ENCODE results near the gene SLC9A5. TPM values are rescaled to one million over a fixed set of nuclear protein-coding genes. Genes with fewer than 3 reads are reported as not detected.

Gene SLC9A5
- polyA plus RNA-seq, 5 donors, result 15.7 to 21.1 (median 19.4) TPM

DNA sequence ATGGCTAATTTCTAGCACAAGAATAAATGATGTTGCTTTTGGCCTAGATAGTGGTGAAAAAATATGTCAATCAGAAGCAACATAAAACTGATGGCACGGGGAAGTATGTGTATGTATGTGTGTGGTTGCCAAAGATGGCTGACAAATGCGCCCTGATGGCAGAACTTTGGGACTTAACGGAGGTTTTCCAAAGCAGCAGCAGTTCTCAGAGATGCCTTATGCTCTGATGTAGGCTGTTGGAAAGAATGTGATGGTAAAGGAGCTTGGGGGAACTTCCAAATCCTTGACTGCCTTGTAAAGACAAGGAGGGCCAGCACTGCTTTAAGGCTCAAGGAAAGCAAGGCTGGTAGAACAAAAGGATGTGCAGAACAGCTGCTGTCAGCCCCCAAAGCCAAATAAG is 61.8 kb downstream of the SLC9A5 start:
- DNase-seq, result no peak

GRCh38 chr16:67311607-67312488 is 63.1 kb downstream of the SLC9A5 start:
- DNase-seq, result no peak

DNA sequence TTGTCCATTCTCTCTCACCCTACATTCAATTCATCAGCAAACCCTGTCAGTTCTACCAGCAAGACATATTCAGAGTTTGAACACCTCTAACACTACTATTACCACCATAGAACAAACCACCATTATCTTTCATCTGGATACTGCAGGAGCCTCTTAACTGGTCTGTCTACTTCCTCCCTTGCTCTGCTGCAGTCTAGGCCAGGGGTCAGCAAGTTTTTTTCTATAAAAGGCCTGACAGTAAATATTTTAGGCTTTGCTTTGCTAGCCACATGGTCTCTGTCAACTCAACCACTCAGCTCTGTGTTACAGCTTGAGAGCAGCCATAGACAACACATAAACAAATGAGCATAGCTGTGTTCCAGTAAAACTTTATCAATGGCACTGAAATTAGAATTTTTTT is 63.9 kb downstream of the SLC9A5 start:
- DNase-seq, result no peak

DNA sequence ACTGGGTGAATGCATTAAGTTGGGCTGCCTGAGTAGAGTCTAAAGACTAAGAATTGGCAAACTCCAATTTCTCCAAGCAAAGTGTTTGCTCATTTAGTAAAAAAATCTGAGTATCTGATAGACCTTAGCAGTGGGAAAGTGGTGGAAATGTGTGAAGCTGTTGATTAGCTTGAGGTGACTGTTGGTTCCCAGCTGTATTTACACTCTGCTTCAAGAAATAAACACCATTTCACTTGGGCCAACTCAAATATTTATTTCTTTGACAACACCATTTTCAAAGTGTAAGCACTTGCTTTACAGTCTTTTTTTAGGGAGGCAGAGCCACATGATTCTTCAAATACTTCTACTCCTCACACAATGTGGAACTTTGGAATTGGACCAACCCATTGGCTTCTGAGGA is 69.1 kb downstream of the SLC9A5 start:
- DNase-seq, result no peak

Other genes with a start within 250 kb of the SLC9A5 start
- gene CBFB, start 219.8 kb upstream of the SLC9A5 start, polyA plus RNA-seq (ENCODE audit: insufficient read depth in 1 of 5, insufficient read length in 5 of 5, low replicate concordance in 1 of 5), result 10 to 100 TPM; 55.5 to 65.8 (median 61.0) TPM
- gene PHAF1, start 139.0 kb upstream of the SLC9A5 start, polyA plus RNA-seq (ENCODE audit: insufficient read depth in 1 of 5, insufficient read length in 5 of 5, low replicate concordance in 1 of 5), result 10 to 100 TPM; 21.1 to 25.8 (median 23.0) TPM
- gene B3GNT9, start 98.0 kb upstream of the SLC9A5 start, polyA plus RNA-seq (ENCODE audit: insufficient read depth in 1 of 5, insufficient read length in 5 of 5, low replicate concordance in 1 of 5), result 10 to 100 TPM; 16.4 to 30.4 (median 18.7) TPM
- gene TRADD, start 89.1 kb upstream of the SLC9A5 start, polyA plus RNA-seq (ENCODE audit: insufficient read depth in 1 of 5, insufficient read length in 5 of 5, low replicate concordance in 1 of 5), result 10 to 100 TPM in 2 of 5 donors, 1 to 10 TPM in 3; 5.0 to 12.0 (median 7.0) TPM
- 1 to 10 TPM; 1.5 to 4.0 (median 3.6) TPM for gene FBXL8, start 89.0 kb upstream of the SLC9A5 start, polyA plus RNA-seq (ENCODE audit: insufficient read depth in 1 of 5, insufficient read length in 5 of 5, low replicate concordance in 1 of 5)
- 1 to 10 TPM; 3.6 to 5.9 (median 4.4) TPM for gene HSF4, start 84.2 kb upstream of the SLC9A5 start, polyA plus RNA-seq (ENCODE audit: insufficient read depth in 1 of 5, insufficient read length in 5 of 5, low replicate concordance in 1 of 5)
- gene NOL3, start 78.4 kb upstream of the SLC9A5 start, polyA plus RNA-seq (ENCODE audit: insufficient read depth in 1 of 5, insufficient read length in 5 of 5, low replicate concordance in 1 of 5), result 10 to 100 TPM in 4 of 5 donors, 1 to 10 TPM in 1; 9.5 to 17.9 (median 17.0) TPM
- gene MATCAP1, start 65.0 kb upstream of the SLC9A5 start, polyA plus RNA-seq (ENCODE audit: insufficient read depth in 1 of 5, insufficient read length in 5 of 5, low replicate concordance in 1 of 5), result 10 to 100 TPM; 50.9 to 64.6 (median 53.7) TPM
- 10 to 100 TPM in 2 of 5 donors, 1 to 10 TPM in 3; 7.6 to 14.8 (median 9.4) TPM for gene EXOC3L1, start 58.8 kb upstream of the SLC9A5 start, polyA plus RNA-seq (ENCODE audit: insufficient read depth in 1 of 5, insufficient read length in 5 of 5, low replicate concordance in 1 of 5)
- 10 to 100 TPM; 43.8 to 70.5 (median 57.5) TPM for gene E2F4, start 56.8 kb upstream of the SLC9A5 start, polyA plus RNA-seq (ENCODE audit: insufficient read depth in 1 of 5, insufficient read length in 5 of 5, low replicate concordance in 1 of 5)
- 10 to 100 TPM in 1 of 5 donors, 1 to 10 TPM in 4; 4.6 to 11.0 (median 6.3) TPM for gene ELMO3, start 49.8 kb upstream of the SLC9A5 start, polyA plus RNA-seq (ENCODE audit: insufficient read depth in 1 of 5, insufficient read length in 5 of 5, low replicate concordance in 1 of 5)
- gene TMEM208, start 21.8 kb upstream of the SLC9A5 start, polyA plus RNA-seq (ENCODE audit: insufficient read depth in 1 of 5, insufficient read length in 5 of 5, low replicate concordance in 1 of 5), result 10 to 100 TPM; 22.2 to 32.3 (median 24.8) TPM
- gene FHOD1, start 1.5 kb upstream of the SLC9A5 start, polyA plus RNA-seq (ENCODE audit: insufficient read depth in 1 of 5, insufficient read length in 5 of 5, low replicate concordance in 1 of 5), result 100 to 1,000 TPM; 134 to 279 (median 182) TPM
- 10 to 100 TPM; 29.1 to 38.9 (median 31.0) TPM for gene PLEKHG4, start 30.6 kb downstream of the SLC9A5 start, polyA plus RNA-seq (ENCODE audit: insufficient read depth in 1 of 5, insufficient read length in 5 of 5, low replicate concordance in 1 of 5)
- gene KCTD19, start 77.8 kb downstream of the SLC9A5 start, polyA plus RNA-seq (ENCODE audit: insufficient read depth in 1 of 5, insufficient read length in 5 of 5, low replicate concordance in 1 of 5), result 10 to 100 TPM in 2 of 5 donors, 1 to 10 TPM in 3; 6.5 to 10.3 (median 8.5) TPM
- 10 to 100 TPM; 38.8 to 67.8 (median 55.0) TPM for gene LRRC36, start 77.8 kb downstream of the SLC9A5 start, polyA plus RNA-seq (ENCODE audit: insufficient read depth in 1 of 5, insufficient read length in 5 of 5, low replicate concordance in 1 of 5)
- gene TPPP3, start 144.5 kb downstream of the SLC9A5 start, polyA plus RNA-seq (ENCODE audit: insufficient read depth in 1 of 5, insufficient read length in 5 of 5, low replicate concordance in 1 of 5), result 100 to 1,000 TPM; 284 to 468 (median 389) TPM
- gene ZDHHC1, start 167.5 kb downstream of the SLC9A5 start, polyA plus RNA-seq (ENCODE audit: insufficient read depth in 1 of 5, insufficient read length in 5 of 5, low replicate concordance in 1 of 5), result 10 to 100 TPM; 14.7 to 28.3 (median 20.0) TPM
- gene HSD11B2, start 182.1 kb downstream of the SLC9A5 start, polyA plus RNA-seq (ENCODE audit: insufficient read depth in 1 of 5, insufficient read length in 5 of 5, low replicate concordance in 1 of 5), result 10 to 100 TPM; 31.9 to 86.2 (median 58.9) TPM
- 10 to 100 TPM; 44.5 to 73.4 (median 48.8) TPM for gene ATP6V0D1, start 232.2 kb downstream of the SLC9A5 start, polyA plus RNA-seq (ENCODE audit: insufficient read depth in 1 of 5, insufficient read length in 5 of 5, low replicate concordance in 1 of 5)
- gene AGRP, start 234.6 kb downstream of the SLC9A5 start, polyA plus RNA-seq (ENCODE audit: insufficient read depth in 1 of 5, insufficient read length in 5 of 5, low replicate concordance in 1 of 5), result under 1 TPM in 1 of 5 donors, not detected in 4; 0.32 TPM